GM10266 (cell line): ENCODE results near the gene OTOG.

Source experiments
- DNase-seq: peaks from one replicate; pipeline ENCODE4 v3.0.0; 2012; ENCODE audit errors: extremely low spot score
- CTCF ChIP-seq: IDR thresholded peaks from 2 replicates; pipeline ENCODE4 v1.5.1; 2012; ENCODE audit warnings: mild to moderate bottlenecking, low read depth; ENCODE audit not compliant: control insufficient read depth, insufficient read depth; ENCODE audit errors: missing control alignments

Gene OTOG

GRCh38 chr11:17571431-17572358, 24.6 kb downstream of the OTOG start:
- TF ChIP-seq CTCF, result no peak
- DNase-seq, result no peak

- no peak for TF ChIP-seq CTCF
- no peak for DNase-seq
Measured at GRCh38 chr11:17572359-17572690, 25.3 kb downstream of the OTOG start.

GRCh38 chr11:17572791-17573460, 25.9 kb downstream of the OTOG start:
- TF ChIP-seq CTCF, result no peak
- no peak for DNase-seq

GRCh38 chr11:17573526-17573925, 26.5 kb downstream of the OTOG start:
- DNase-seq, result no peak
- TF ChIP-seq CTCF, result no peak

DNA sequence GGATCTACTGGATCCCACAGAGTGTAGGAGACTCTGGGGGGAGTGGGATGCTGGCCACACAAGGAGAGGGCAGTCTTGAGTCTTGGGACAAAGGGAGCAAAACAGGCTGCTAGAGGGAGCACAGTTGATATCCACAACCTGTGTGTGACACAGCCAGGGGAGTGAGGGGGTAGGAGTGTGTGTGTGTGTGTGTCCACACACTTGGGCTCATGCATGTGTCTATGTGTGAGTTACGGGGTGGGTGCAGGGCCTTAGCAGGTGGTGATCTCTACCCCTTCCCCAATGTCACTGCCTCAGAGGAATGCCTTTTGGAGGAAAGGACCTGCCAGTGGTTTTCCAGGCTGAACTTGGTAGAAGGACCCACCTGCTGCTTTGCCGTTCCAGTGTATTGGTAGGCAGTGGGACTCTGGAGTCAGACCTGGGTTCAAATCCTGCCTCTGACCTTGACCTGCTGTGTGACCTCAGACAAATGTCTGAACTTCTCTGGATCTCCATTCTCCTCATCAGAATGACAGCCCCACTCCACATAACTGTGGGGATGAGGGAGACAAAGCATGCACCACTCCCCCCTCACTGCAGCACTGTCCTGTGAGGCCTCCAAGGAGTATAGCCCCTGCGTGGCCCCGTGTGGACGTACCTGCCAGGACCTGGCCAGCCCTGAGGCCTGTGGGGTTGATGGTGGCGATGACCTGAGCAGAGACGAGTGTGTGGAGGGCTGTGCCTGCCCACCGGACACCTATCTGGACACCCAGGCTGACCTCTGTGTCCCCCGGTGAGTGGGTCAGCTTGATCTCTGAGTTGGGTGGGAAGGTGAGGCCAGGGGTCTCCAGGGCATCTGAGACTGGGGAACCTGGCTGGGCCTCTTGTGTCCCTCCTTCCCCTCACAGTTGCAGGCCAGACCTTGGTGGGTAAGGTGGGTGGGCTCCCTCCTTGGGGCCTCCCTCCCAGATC, 27.4 kb downstream of the OTOG start:
- TF ChIP-seq CTCF, result no peak
- no peak for DNase-seq

GRCh38 chr11:17575431-17576425, 28.7 kb downstream of the OTOG start:
- DNase-seq, result no peak
- TF ChIP-seq CTCF, result no peak
